Prostate gland (tissue), 2 donors: ENCODE data around the gene LYPD8.

Experiments
- CTCF ChIP-seq, 4 experiments: fragments of 200-600 bp in 2 of 4; fragments of 450-650 bp in 2 of 4; sonication (generic) in 2 of 4; IDR thresholded peaks; 1 replicate in 3 of 4; 2 replicates in 1 of 4; pipeline ENCODE4 v1.5.1; 2016 to 2019; ENCODE audit warnings: antibody characterized with exemption in 4 of 4, mild to moderate bottlenecking in 2 of 4, moderate library complexity in 2 of 4
- POLR2A ChIP-seq: fragments of 450-650 bp; IDR thresholded peaks from one replicate; pipeline ENCODE4 v1.6.1; 2016; ENCODE audit warnings: antibody characterized with exemption, mild to moderate bottlenecking
- POLR2AphosphoS5 ChIP-seq: sonication (generic); formaldehyde crosslinking; IDR thresholded peaks from one replicate; pipeline ENCODE4 v1.6.1; 2017; ENCODE audit warnings: antibody characterized with exemption

DNA sequence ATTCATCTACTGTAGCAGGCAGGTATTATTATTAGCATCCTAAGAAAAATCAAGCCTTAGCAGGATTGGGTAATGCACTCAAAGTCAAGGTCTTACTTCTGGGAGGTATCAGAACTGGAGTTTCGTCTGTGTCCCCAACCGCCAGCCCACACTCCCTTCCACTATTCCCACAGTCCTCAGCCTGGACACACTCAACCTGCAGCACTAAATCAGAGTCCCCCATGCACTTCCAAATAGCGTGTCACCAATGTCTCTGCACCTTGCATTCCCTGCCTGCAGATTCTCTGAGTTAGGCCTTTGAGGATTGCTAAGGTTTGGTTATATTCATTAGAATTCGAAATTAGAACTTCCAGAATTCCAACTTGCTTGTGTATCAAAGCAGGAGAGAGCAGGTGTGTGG, 3.9 kb downstream of the LYPD8 start:
- no peak for TF ChIP-seq POLR2A
- TF ChIP-seq CTCF (IDR thresholded peaks at IDR 0.05) = no peak
- TF ChIP-seq POLR2AphosphoS5 = no peak
